ENCODE measurements around the gene CIDEB.

CIDEB gene

DNA sequence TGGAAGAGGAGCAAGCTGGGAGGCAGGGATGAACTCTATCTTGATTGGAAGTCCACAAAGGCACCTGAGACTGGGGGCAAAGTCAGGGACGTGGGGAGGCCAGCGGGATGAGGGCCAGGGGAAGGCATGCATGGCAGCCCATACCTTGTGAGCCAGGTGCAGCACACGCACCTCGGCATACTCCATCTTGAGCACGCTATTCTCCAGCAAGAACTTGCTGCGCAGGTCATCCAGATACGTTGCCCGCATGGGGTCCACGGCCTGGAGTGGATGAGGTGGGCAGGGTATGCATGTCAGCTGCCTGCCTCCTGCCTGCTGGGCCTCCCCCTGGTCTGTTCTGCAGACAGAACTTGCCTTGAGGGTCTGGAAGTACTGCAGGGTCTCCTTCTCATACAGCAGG is 40.3 kb downstream of the CIDEB start:
- no peak for DNase-seq

DNA sequence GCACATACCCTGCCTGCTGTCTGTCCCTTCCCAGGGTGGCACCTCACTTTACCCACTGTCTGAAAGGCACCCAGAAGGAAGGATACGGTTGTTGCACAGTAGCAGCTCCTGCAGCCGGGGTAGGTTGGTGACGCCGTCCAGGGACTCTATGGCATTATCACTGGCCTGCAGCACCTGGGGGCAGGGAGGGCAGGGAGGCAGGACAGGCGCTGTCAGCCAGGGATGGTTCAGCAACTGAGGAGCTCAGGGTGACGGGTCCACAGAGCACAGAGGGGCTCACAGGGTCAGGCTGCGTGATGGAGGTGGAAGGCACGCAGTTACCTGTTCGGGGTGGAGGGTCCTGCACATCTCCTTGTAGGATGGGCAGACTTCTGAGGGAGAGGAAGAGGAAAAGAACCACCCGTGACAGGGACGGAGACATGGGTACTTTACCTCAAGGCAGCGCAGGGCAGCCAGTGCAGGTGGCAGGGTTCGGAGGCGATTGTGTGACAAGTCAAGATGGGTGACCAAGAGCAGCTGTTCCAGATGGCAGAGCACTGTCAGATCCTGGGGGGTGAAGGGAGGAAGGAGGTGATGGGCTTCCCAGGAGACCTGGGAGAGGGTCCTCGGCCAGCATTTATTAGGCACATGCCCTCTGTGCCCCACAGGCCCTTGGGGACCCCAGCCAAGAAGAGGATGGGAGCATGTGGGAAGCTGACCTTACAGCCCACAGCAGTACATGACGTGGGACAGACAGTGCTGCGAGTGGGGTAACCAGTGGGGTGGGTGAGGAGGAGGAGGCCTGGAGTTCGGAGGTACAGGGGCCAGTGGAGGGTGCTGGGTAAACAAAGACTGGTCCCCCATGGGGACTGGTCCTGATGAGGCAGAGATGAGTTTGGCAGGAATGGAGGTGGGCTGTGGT is 41.2 kb downstream of the CIDEB start:
- DNase-seq = no peak

GRCh38 chr14:24264298-24264697 is 43.5 kb downstream of the CIDEB start:
- DNase-seq = no peak

GRCh38 chr14:24263848-24264247 is 43.9 kb downstream of the CIDEB start:
- no peak for DNase-seq

GRCh38 chr14:24262821-24263733 is 44.7 kb downstream of the CIDEB start, which contains the start of gene TGM1:
TSS of gene TGM1 (minus strand) at chr14:24263177. CDS start at chr14:24262352, 825 bp downstream.
- no peak for DNase-seq

- DNase-seq = no peak
These were observed 45.8 kb downstream of the CIDEB start for GRCh38 chr14:24261969-24262327.

DNA sequence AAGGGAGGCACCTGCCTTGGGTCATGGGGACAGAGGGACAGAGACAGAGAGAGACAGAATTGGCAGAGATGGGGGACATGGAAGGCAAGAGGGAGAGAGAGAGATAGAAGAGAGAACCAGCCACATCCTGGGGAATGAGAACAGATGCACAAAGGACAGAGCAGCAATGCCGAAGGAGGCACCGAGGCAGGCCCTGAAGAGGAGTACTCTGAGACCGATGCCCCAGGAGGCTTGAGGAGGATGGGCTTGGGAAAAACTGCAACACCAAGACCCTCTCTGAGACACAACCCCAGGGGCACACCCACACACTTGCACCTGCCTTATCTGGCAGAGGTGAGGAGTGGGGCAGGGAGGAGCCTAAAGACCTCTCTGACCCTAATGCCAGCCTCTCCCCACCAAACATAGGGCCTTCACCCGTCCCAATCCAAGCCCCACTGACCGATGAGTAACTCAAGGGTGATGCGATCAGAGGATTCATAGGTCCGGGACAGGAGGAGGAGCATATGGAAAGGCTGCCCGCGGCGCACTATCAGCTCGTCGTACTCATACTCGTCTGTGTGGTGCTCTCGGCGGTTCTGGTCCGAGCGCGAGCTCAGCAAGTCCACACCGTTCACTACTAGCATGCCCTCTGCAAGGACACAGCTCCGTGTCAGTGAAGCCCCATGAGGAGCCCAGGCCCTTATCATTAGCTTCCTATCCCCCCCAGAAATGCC is 46.4 kb downstream of the CIDEB start:
- no peak for DNase-seq

GRCh38 chr14:24260780-24261157 is 47.0 kb downstream of the CIDEB start:
- DNase-seq = no peak

DNA sequence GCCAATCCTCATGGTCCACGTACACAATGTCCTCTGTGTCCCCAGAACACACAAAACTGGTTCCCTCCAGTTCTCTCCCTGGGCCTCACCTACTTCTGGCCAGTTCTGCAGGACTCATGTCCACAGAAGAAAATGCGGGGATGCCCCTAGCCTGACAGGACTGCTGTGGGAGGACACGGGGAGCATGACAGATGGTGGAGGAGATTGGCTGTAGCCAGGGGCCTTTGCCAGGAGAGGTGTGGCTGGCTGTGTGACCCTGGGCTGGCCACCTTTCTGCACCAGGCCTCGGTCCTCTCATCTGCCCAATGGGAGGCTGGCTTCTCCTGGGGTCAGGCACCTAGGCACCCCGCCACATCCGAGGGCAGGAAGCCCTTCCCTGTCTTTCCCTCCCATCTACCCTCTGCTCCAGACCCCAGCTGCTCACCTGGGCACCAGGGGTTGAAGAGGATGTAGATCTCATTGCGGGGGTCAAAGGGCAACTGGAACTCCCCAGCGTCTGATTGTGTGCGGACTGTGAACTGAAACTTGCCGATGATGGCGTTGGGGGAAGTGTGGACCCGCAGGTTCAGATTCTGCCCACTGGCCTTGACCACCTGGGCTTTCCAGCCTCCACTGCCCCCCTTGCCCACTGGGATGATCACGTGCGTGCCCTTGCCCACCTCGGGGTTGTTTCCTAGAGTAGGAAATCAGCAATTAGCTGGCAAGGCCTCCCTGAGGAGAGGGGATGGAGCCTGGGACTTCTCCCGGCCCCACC is 47.6 kb downstream of the CIDEB start:
- DNase-seq = no peak

GRCh38 chr14:24259282-24260025 is 48.3 kb downstream of the CIDEB start:
- no peak for DNase-seq

GRCh38 chr14:24258548-24259265 is 49.1 kb downstream of the CIDEB start:
- DNase-seq = no peak

GRCh38 chr14:24258119-24258518 is 49.7 kb downstream of the CIDEB start:
- DNase-seq = no peak

GRCh38 chr14:24256960-24257359 is 50.8 kb downstream of the CIDEB start:
- DNase-seq = no peak

DNA sequence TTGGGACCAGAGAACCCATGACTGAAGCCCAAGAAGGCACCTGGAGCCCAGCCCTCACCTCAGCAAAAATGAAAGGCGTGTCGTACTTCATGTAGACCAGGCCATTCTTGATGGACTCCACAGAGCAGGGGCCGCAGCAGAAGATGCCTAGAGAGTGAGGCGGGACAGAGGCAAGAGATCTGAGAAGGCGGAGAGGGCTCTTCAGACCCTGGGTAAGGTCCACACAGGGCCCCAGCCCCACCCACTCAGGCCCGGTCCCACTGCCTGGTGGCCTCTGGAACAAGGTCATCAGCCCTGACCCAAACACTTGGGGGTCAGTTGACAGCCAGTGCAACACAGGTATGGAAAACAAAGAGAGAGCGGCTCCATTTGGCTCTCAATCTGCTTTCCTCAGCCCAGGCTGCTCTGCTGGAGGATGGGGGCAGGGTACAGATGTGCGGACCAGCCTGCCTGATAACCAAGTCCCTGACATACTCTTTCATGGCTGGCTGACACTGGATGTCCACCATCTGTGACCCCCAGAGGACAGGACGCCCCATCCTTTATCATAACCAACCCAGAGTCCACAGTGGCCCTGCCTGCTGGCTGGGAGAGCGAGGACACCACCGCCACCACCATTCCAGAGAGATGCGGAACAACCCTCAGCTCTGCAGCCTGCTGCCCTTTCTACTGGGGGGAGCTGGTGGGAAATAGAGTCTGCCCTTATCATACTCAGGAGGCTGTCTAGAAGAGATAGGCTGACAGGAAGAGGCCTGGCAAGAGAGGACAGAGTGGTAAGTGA is 51.7 kb downstream of the CIDEB start:
- DNase-seq = no peak

DNA sequence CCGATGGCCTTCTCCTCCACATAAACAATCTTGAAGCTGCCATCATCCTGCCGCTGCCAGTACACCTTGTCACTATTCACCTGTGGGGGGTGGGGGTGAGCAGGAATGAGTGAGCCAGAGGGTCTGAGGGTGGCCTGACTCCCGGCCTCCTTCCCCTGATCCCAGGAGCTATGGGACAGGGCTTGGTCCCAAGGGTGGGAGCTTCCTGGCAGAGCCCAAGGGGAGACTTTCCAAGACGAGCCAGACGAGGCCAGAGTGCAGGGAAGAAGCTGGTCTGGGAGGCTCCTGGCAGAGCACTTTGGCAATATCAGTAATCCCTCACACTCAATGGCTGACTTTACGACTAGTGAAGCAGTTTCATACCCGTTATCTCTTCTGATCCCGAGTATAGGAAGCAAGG is 52.3 kb downstream of the CIDEB start:
- DNase-seq = no peak
